ENCODE results near the gene TMBIM6. TPM values are rescaled to one million over a fixed set of nuclear protein-coding genes. Genes with fewer than 3 reads are reported as not detected.
"Not testable (repeated sequence)": the region's sequence is repeated elsewhere in the genome, so short reads cannot be mapped to it uniquely, and the experiment has no call there.

TMBIM6 gene
- total RNA-seq, 2 donors from 2014 or later = 196 to 248 TPM

- peaks cover 0 to 41% of the 10 kb centered on the region in 2 donors for H3K4me1 ChIP-seq
Measured at GRCh38 chr12:49706351-49707127, 34.8 kb upstream of the TMBIM6 start.

GRCh38 chr12:49707128-49707811 is 34.1 kb upstream of the TMBIM6 start, which contains the start of gene FMNL3:
Gene FMNL3 (minus strand): TSS chr12:49707405. CDS start chr12:49707180, 225 bp downstream.
- TF ChIP-seq CTCF (IDR thresholded peaks at IDR 0.05) = peak; percentile 96 to 98
- Histone ChIP-seq H3K27me3 (no peaks in the 10 kb centered on the region), H3K27ac (peak within 1 kb of the TSS; percentile 93 to 95), H3K4me3 (peak within 1 kb of the TSS; percentile 78 to 87), H3K36me3 (no peaks in the 10 kb centered on the region), H3K4me1 (peaks cover 0 to 35% of the 10 kb centered on the region in 2 donors), H3K9me3 (no peaks in the 10 kb centered on the region)
- peak; percentile 97 for DNase-seq (ENCODE audit: low spot score)

More at GRCh38 chr12:49706351-49707127, 34.8 kb upstream of the TMBIM6 start:
- peak overlapping the region; percentile 93 to 95 for H3K27ac ChIP-seq
- H3K36me3 ChIP-seq = no peaks in the 10 kb centered on the region
- H3K27me3 ChIP-seq = no peaks in the 10 kb centered on the region
- peak overlapping the region; percentile 78 to 87 for H3K4me3 ChIP-seq
- no peaks in the 10 kb centered on the region for H3K9me3 ChIP-seq
- peak; percentile 59 for DNase-seq (ENCODE audit: low spot score)
- TF ChIP-seq CTCF (IDR thresholded peaks at IDR 0.05) = no peak

DNA sequence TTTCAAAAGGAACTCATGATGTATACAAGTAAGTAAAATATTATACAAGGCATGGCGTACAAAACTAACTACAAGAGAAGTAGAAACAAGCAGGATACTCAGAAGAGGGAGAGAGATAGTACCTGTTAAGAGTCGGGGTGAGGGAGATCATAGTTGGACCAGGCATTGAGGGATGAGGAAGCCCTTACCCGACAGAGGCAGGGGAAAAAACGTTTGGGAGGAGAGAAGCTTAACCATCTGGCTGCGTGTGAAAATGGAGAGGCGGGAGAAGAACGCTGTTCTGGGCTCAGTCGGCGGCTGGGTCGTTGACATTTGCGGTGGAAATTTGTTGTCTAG is 33.6 kb upstream of the TMBIM6 start:
- peak in 1 of 2 donors; percentile 11 for TF ChIP-seq CTCF (IDR thresholded peaks at IDR 0.05)
- Histone ChIP-seq H3K4me3 (no peak overlapping the region), H3K27ac (no peak overlapping the region), H3K9me3 (no peaks in the 10 kb centered on the region), H3K36me3 (no peaks in the 10 kb centered on the region), H3K4me1 (peaks cover 0 to 35% of the 10 kb centered on the region in 2 donors), H3K27me3 (no peaks in the 10 kb centered on the region)
- no peak for DNase-seq (ENCODE audit: low spot score)

GRCh38 chr12:49708851-49709250 is 32.5 kb upstream of the TMBIM6 start:
- no peak for DNase-seq (ENCODE audit: low spot score)
- Histone ChIP-seq H3K9me3 (no peaks in the 10 kb centered on the region), H3K4me3 (no peak overlapping the region), H3K27me3 (no peaks in the 10 kb centered on the region), H3K27ac (no peak overlapping the region), H3K36me3 (no peaks in the 10 kb centered on the region), H3K4me1 (peaks cover 0 to 25% of the 10 kb centered on the region in 2 donors)
- TF ChIP-seq CTCF (IDR thresholded peaks at IDR 0.05) = no peak

DNA sequence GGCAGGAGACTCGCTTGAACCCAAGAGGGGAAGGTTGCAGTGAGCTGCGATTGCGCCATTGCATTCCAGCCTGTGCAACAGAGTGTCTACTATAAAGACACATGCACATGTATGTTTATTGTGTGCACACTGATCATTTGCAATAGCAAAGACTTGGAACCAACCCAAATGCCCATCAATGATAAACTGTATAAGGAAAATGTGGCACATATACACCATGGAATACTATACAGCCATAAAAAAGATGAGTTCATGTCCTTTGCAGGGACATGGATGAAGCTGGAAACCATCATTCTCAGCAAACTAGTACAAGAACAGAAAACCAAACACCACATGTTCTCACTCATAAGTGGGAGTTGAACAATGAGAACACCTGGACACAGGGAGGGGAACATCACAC is 27.4 kb upstream of the TMBIM6 start:
- not testable (repeated sequence) for DNase-seq (ENCODE audit: low spot score); H3K27ac ChIP-seq; H3K27me3 ChIP-seq; H3K36me3 ChIP-seq; H3K4me3 ChIP-seq; H3K9me3 ChIP-seq; H3K4me1 ChIP-seq

- H3K27me3 ChIP-seq = no peaks in the 10 kb centered on the region
- H3K4me3 ChIP-seq = no peak overlapping the region
- no peak overlapping the region for H3K27ac ChIP-seq
- H3K36me3 ChIP-seq = no peaks in the 10 kb centered on the region
- no peaks in the 10 kb centered on the region for H3K9me3 ChIP-seq
- no peaks in the 10 kb centered on the region for H3K4me1 ChIP-seq
- no peak for TF ChIP-seq CTCF (IDR thresholded peaks at IDR 0.05)
- DNase-seq (ENCODE audit: low spot score) = no peak
Measured at GRCh38 chr12:49716553-49716952, 24.8 kb upstream of the TMBIM6 start.

DNA sequence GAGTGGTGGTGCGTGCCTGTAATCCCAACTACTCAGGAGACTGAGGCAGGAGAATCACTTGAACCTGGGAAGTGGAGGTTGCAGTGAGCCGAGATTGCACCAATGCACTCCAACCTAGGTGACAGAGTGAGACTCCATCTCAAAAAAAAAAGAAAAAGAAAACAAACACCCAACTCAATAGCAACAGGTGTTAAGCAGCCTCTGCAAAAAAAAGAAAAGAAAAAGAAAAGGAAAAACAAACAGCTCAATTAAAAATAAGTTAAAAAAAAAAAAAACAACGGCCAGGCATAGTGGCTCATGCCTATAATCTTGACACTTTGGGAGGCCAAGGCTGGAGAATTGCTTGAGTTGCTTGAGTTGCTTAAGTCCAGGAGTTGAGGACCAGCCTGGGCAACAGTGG is 23.6 kb upstream of the TMBIM6 start:
- not testable (repeated sequence) for H3K27ac ChIP-seq

More for the DNA sequence above, 23.6 kb upstream of the TMBIM6 start:
- DNase-seq (ENCODE audit: low spot score); H3K36me3 ChIP-seq; H3K4me3 ChIP-seq; H3K4me1 ChIP-seq; H3K9me3 ChIP-seq; H3K27me3 ChIP-seq: not testable (repeated sequence)
